ENCODE data around the gene TCAF1. TPM values are rescaled to one million over a fixed set of nuclear protein-coding genes. Genes with fewer than 3 reads are reported as not detected.

The TCAF1 gene, protein sequence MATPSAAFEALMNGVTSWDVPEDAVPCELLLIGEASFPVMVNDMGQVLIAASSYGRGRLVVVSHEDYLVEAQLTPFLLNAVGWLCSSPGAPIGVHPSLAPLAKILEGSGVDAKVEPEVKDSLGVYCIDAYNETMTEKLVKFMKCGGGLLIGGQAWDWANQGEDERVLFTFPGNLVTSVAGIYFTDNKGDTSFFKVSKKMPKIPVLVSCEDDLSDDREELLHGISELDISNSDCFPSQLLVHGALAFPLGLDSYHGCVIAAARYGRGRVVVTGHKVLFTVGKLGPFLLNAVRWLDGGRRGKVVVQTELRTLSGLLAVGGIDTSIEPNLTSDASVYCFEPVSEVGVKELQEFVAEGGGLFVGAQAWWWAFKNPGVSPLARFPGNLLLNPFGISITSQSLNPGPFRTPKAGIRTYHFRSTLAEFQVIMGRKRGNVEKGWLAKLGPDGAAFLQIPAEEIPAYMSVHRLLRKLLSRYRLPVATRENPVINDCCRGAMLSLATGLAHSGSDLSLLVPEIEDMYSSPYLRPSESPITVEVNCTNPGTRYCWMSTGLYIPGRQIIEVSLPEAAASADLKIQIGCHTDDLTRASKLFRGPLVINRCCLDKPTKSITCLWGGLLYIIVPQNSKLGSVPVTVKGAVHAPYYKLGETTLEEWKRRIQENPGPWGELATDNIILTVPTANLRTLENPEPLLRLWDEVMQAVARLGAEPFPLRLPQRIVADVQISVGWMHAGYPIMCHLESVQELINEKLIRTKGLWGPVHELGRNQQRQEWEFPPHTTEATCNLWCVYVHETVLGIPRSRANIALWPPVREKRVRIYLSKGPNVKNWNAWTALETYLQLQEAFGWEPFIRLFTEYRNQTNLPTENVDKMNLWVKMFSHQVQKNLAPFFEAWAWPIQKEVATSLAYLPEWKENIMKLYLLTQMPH
- 10 to 100 TPM; 26.6 to 56.7 (median 30.7) TPM for total RNA-seq

DNA sequence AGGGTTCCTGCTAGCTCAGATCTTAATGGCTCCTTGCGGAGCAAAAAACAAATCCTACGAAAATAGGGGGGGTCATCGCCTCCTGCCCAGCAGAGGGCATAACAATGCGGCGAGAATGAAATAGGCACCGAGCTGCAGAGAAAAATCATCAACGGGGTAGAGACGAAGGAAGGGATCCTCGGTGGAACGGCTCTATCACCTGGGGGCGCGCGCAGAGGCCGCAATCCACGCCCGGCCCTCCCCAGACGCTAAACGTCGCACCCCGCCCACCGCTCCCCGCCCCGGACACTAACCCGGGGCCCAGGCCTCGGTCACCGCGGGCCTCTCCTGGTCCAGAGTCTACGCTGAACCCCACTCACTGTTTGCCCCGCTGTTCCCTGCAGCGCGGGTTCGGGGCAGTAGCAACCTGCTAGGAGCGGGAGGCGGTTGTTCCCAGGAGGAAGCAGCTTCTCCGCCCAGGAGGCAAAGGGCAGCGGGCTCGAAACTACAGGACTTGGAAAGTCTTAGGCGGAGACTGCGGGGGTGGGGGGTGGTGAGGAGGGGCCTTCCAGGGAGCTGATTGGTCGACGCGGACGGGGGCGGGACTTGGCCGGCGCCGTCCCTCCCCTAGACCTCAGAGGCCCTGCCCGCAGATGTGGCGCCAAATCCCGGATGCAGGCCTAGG is at the start of gene TCAF1:
Gene TCAF1 (minus strand): TSS at position 509 of the 664 bp plus-strand sequence. CDS start 25,568 bp downstream, outside the sequence.
- no peaks in the 10 kb centered on the region for H3K36me3 ChIP-seq
- peak; percentile 95 to 98 for DNase-seq (ENCODE audit: low spot score in 2 of 2)
- peak within 1 kb of the TSS; percentile 90 for H3K4me3 ChIP-seq
- no peaks in the 10 kb centered on the region for H3K27me3 ChIP-seq
- no peaks in the 10 kb centered on the region for H3K9me3 ChIP-seq
- under 1% methylated on average over 27 of the region's 50 CpGs for WGBS
- H3K4me1 ChIP-seq, result peaks cover 25% of the 10 kb centered on the region
- H3K27ac ChIP-seq, result peak within 1 kb of the TSS; percentile 93
- TF ChIP-seq POLR2A (IDR thresholded peaks at IDR 0.05) (peak in 1 of 2 donors; percentile 27), EP300 (IDR thresholded peaks at IDR 0.05) (no peak), POLR2AphosphoS5 (IDR thresholded peaks at IDR 0.05) (peak in 2 of 3 donors; percentile 40 to 68)
- TF ChIP-seq, protein P1, sequence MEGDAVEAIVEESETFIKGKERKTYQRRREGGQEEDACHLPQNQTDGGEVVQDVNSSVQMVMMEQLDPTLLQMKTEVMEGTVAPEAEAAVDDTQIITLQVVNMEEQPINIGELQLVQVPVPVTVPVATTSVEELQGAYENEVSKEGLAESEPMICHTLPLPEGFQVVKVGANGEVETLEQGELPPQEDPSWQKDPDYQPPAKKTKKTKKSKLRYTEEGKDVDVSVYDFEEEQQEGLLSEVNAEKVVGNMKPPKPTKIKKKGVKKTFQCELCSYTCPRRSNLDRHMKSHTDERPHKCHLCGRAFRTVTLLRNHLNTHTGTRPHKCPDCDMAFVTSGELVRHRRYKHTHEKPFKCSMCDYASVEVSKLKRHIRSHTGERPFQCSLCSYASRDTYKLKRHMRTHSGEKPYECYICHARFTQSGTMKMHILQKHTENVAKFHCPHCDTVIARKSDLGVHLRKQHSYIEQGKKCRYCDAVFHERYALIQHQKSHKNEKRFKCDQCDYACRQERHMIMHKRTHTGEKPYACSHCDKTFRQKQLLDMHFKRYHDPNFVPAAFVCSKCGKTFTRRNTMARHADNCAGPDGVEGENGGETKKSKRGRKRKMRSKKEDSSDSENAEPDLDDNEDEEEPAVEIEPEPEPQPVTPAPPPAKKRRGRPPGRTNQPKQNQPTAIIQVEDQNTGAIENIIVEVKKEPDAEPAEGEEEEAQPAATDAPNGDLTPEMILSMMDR (IDR thresholded peaks at IDR 0.05), result peak in 1 of 2 donors; percentile 18

DNA sequence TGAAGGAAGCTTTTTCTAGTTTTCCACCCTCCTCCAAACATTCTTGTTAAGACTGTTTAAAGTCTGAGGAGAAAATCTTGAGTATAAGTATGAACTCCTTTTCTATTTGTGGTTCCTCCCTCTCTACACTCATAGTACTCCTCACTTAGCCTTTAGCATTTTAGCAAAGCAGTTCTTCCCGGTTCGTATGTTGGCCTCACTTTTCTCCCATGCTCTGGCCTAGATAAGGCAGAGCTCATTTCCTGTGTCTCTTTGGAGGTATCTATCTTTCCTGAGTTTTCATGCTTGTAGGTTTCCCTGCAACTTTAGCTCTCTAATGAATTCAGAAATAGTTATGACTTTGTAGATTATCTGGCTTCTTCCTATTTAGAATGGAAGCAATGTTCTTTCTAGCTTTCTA is 46.8 kb upstream of the TCAF1 start:
- Histone ChIP-seq H3K27ac (no peak overlapping the region), H3K4me1 (no peaks in the 10 kb centered on the region), H3K9me3 (no peaks in the 10 kb centered on the region), H3K36me3 (no peaks in the 10 kb centered on the region), H3K27me3 (no peaks in the 10 kb centered on the region), H3K4me3 (no peak overlapping the region)
- no peak for DNase-seq (ENCODE audit: low spot score in 2 of 2)
- TF ChIP-seq POLR2A (IDR thresholded peaks at IDR 0.05), result no peak
- no peak for TF ChIP-seq EP300 (IDR thresholded peaks at IDR 0.05)
- no peak for TF ChIP-seq POLR2AphosphoS5 (IDR thresholded peaks at IDR 0.05)
- TF ChIP-seq, protein P1 (IDR thresholded peaks at IDR 0.05), result no peak
- WGBS, result 42% methylated on average over 2 of the region's 2 CpGs

DNA sequence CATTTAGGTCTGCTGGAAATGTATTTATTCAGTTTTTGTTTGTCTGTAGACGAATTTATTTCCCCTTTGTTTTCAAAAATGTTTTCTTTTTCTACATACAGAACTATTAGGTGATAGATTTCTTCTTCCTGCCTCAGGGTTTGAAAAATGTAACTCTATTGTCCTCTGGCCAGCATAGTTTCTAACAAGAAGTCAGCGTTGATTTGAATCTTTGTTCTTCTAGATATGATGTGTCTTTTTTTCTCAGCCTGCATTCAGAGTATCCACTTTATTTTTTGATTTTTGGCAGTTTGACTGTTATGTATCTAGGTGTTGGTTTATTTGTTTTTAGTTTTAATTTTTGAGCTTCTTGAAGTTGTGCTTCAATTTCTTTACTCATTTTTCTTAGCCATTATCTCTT is 45.1 kb upstream of the TCAF1 start:
- DNase-seq (ENCODE audit: low spot score in 2 of 2), result no peak
- no peaks in the 10 kb centered on the region for H3K27me3 ChIP-seq
- H3K36me3 ChIP-seq, result no peaks in the 10 kb centered on the region
- no peak overlapping the region for H3K4me3 ChIP-seq
- no peaks in the 10 kb centered on the region for H3K4me1 ChIP-seq
- TF ChIP-seq POLR2AphosphoS5 (IDR thresholded peaks at IDR 0.05), result no peak
- no peak for TF ChIP-seq EP300 (IDR thresholded peaks at IDR 0.05)
- TF ChIP-seq, protein P1 (IDR thresholded peaks at IDR 0.05), result no peak
- TF ChIP-seq POLR2A (IDR thresholded peaks at IDR 0.05), result no peak
- no peaks in the 10 kb centered on the region for H3K9me3 ChIP-seq
- no peak overlapping the region for H3K27ac ChIP-seq
- WGBS, result 69% methylated on average over 2 of the region's 2 CpGs

DNA sequence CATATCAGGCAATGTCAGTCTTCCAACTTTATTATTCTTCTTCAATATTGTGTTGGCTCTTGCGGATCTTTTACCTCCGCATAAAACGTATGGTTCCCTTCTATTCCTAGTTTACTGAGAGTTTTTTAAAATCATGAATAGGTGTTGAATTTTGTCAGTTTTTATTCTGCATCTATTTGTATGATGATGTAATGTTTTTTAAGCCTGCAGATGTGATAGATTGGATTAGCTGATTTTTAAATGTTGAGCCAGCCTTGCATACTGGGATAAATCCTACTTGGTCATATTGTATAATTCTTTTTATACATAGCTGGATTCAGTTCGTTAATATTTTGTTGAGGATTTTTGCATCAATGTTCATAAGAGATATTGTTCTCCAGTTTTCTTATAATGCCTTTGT is 43.4 kb upstream of the TCAF1 start:
- TF ChIP-seq POLR2AphosphoS5 (IDR thresholded peaks at IDR 0.05), result no peak
- TF ChIP-seq EP300 (IDR thresholded peaks at IDR 0.05), result no peak
- TF ChIP-seq POLR2A (IDR thresholded peaks at IDR 0.05), result no peak
- TF ChIP-seq, protein P1 (IDR thresholded peaks at IDR 0.05), result no peak
- Histone ChIP-seq H3K9me3 (no peaks in the 10 kb centered on the region), H3K27ac (no peak overlapping the region), H3K4me3 (no peak overlapping the region), H3K27me3 (no peaks in the 10 kb centered on the region), H3K36me3 (no peaks in the 10 kb centered on the region), H3K4me1 (no peaks in the 10 kb centered on the region)
- 77% methylated on average over 4 of the region's 4 CpGs for WGBS
- no peak for DNase-seq (ENCODE audit: low spot score in 2 of 2)

All from suprapubic skin (tissue), 4 donors.